Neuronal stem cell (in vitro differentiated cells): ENCODE data around the gene WWOX.

ENCODE experiments used
- DNase-seq: peaks from one replicate; pipeline ENCODE4 v3.0.0-alpha.2; 2013; ENCODE audit warnings: low spot score
- H2AFZ ChIP-seq: one replicate; pipeline ENCODE4 v1.6.1; 2013; ENCODE audit warnings: mild to moderate bottlenecking, low read length, inconsistent platforms
- H2AK5ac ChIP-seq: 2 replicates; pipeline ENCODE4 v1.6.1; 2013; ENCODE audit warnings: low read depth, mild to moderate bottlenecking, inconsistent platforms, low read length, moderate library complexity, mixed read lengths
- H2BK120ac ChIP-seq: 2 replicates; pipeline ENCODE4 v1.6.1; 2013; ENCODE audit warnings: low read depth, mild to moderate bottlenecking, inconsistent platforms, low read length, moderate library complexity, mixed read lengths
- H2BK12ac ChIP-seq: one replicate; pipeline ENCODE4 v1.6.1; 2013; ENCODE audit warnings: low read length, inconsistent platforms
- H2BK15ac ChIP-seq: 2 replicates; pipeline ENCODE4 v1.6.1; 2013; ENCODE audit warnings: mild to moderate bottlenecking, low read length, inconsistent platforms, mixed read lengths
- H2BK5ac ChIP-seq: one replicate; pipeline ENCODE4 v1.6.1; 2013; ENCODE audit warnings: inconsistent platforms, mild to moderate bottlenecking, low read length, moderate library complexity
- H3K14ac ChIP-seq: one replicate; pipeline ENCODE4 v1.6.1; 2013; ENCODE audit warnings: low read length, inconsistent platforms
- H3K18ac ChIP-seq: 2 replicates; pipeline ENCODE4 v1.6.1; 2013; ENCODE audit warnings: low read length, inconsistent platforms
- H3K23ac ChIP-seq: 2 replicates; pipeline ENCODE4 v1.6.1; 2013; ENCODE audit warnings: low read depth, mild to moderate bottlenecking, mixed read lengths, low read length, inconsistent platforms; ENCODE audit not compliant: poor library complexity
- H3K27ac ChIP-seq: replicated peaks from 3 replicates; pipeline ENCODE4 v1.5.1; 2013; ENCODE audit warnings: low read length, inconsistent platforms
- H3K27me3 ChIP-seq, 3 experiments: 2 replicates each; pipeline ENCODE4 v1.6.1; 2013; ENCODE audit warnings: low read length in 3 of 3, mild to moderate bottlenecking in 2 of 3, inconsistent platforms in 1 of 3, low read depth in 1 of 3, mixed read lengths in 1 of 3, moderate library complexity in 1 of 3; ENCODE audit not compliant: control insufficient read depth in 3 of 3, insufficient read depth in 3 of 3
- H3K36me3 ChIP-seq, 2 donors: replicated peaks in 1 of 2; 2 replicates each; pipeline ENCODE4 v1.6.1; 2013; ENCODE audit warnings: low read length in 2 of 2; ENCODE audit not compliant: control insufficient read depth in 2 of 2, insufficient read depth in 2 of 2
- H3K4ac ChIP-seq: 2 replicates; pipeline ENCODE4 v1.6.1; 2013; ENCODE audit warnings: inconsistent platforms, mild to moderate bottlenecking, low read length, moderate library complexity
- H3K4me1 ChIP-seq, 2 donors: 1 replicate in 1 of 2; 2 replicates in 1 of 2; pipeline ENCODE4 v1.6.1; 2013; ENCODE audit warnings: low read length in 2 of 2, low read depth in 1 of 2; ENCODE audit not compliant: control insufficient read depth in 2 of 2, insufficient read depth in 1 of 2
- H3K4me2 ChIP-seq: one replicate; pipeline ENCODE4 v1.6.1; 2013; ENCODE audit warnings: mild to moderate bottlenecking, low read length, inconsistent platforms; ENCODE audit not compliant: insufficient read depth, poor library complexity, severe bottlenecking
- H3K4me3 ChIP-seq, 2 donors: 2 replicates each; pipeline ENCODE4 v1.5.1; 2013; ENCODE audit warnings: low read length in 2 of 2, mild to moderate bottlenecking in 2 of 2, inconsistent platforms in 1 of 2, moderate library complexity in 1 of 2
- H3K79me1 ChIP-seq: one replicate; pipeline ENCODE4 v1.6.1; 2013; ENCODE audit warnings: low read depth, mild to moderate bottlenecking, inconsistent platforms, low read length, moderate library complexity
- H3K9ac ChIP-seq: one replicate; pipeline ENCODE4 v1.6.1; 2013; ENCODE audit warnings: mild to moderate bottlenecking, low read depth, low read length, inconsistent platforms; ENCODE audit not compliant: poor library complexity
- H3K9me3 ChIP-seq, 2 donors: replicated peaks in 1 of 2; 2 replicates each; pipeline versions ENCODE3 to v1.6.1; 2013; ENCODE audit warnings: low read length in 2 of 2, mild to moderate bottlenecking in 2 of 2, inconsistent platforms in 1 of 2, low read depth in 1 of 2, mixed read lengths in 1 of 2, moderate library complexity in 1 of 2; ENCODE audit not compliant: control insufficient read depth in 2 of 2, insufficient read depth in 1 of 2
- H4K8ac ChIP-seq: one replicate; pipeline ENCODE4 v1.6.1; 2013; ENCODE audit warnings: low read depth, mild to moderate bottlenecking, inconsistent platforms, low read length, moderate library complexity
- H4K91ac ChIP-seq: one replicate; pipeline ENCODE4 v1.6.1; 2013; ENCODE audit warnings: low read length, low read depth, mild to moderate bottlenecking, inconsistent platforms; ENCODE audit not compliant: poor library complexity
- WGBS, 2 donors: extraction: QIAGEN DNeasy Blood & Tissue Kit; methylation state at CpG; one replicate each; pipeline ENCODE4 v1.1.7; 2013; ENCODE audit warnings: missing lambda C conversion rate in 2 of 2, mixed read lengths in 1 of 2; ENCODE audit not compliant: insufficient read length in 2 of 2, insufficient replicate concordance in 1 of 2; ENCODE audit errors: extremely low coverage in 2 of 2; 5-methylcytosine and 5-hydroxymethylcytosine counted together

The WWOX gene

DNA sequence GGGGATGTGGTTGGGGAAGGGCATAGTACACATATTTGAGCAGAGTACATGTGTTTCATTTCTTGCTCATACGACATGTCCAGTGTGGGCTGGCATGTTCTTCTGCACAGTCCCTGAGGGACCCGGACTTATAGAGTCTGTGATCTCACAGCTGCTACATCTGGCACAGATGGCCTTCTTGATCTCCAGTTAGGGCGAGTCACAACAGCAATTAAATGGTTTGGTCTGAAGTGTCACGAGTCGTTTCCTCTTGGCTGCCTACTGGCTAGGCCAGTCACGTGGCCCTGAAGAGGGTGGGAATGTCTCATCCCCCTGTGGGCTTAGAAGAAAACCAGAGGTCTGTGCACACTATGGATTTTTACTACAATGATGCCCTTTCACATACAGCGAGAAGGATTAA lies 443.6 kb downstream of the WWOX start:
- Histone ChIP-seq H3K9ac (no peak overlapping the region), H3K4me1 (no peaks in the 10 kb centered on the region), H3K9me3 (no peaks in the 10 kb centered on the region), H2BK12ac (no peak overlapping the region), H3K4me2 (no peak overlapping the region), H3K36me3 (no peaks in the 10 kb centered on the region), H3K4ac (no peak overlapping the region), H3K18ac (no peak overlapping the region), H3K27me3 (no peaks in the 10 kb centered on the region), H2BK120ac (no peak overlapping the region), H3K79me1 (no peaks in the 10 kb centered on the region), H3K23ac (no peak overlapping the region), H3K27ac (no peak overlapping the region), H3K4me3 (no peak overlapping the region), H3K14ac (no peak overlapping the region), H2BK5ac (no peak overlapping the region), H4K8ac (no peak overlapping the region), H2AK5ac (no peak overlapping the region), H2BK15ac (no peak overlapping the region), H2AFZ (no peak overlapping the region), H4K91ac (no peak overlapping the region)
- no peak for DNase-seq
- WGBS, 2 donors = no CpG with 5 or more reads among the region's 7 CpGs

DNA sequence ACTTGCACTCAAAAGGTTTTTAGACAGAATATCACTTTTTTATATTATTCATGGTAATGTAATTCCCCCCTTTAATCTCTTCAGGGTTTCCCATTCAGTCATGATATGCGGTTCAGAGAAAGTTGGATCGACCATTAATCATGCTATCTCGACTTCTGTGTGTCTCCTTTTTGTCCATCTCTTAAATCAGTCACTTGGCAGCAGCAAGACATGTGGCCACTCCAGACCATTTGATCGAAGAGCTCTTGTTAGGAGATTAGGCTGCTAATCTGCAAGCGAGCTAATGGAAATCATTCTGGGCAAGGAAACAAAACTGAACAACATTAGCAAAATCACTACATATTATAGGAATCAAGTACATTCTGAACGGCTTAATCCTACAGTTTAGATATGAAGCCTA lies 449.9 kb downstream of the WWOX start:
- H4K8ac ChIP-seq = no peak overlapping the region
- H3K79me1 ChIP-seq = no peaks in the 10 kb centered on the region
- H3K27me3 ChIP-seq = no peaks in the 10 kb centered on the region
- no peaks in the 10 kb centered on the region for H3K9me3 ChIP-seq
- DNase-seq = no peak
- no peak overlapping the region for H2BK5ac ChIP-seq
- H3K14ac ChIP-seq = no peak overlapping the region
- H3K4me2 ChIP-seq = no peak overlapping the region
- no peak overlapping the region for H3K4me3 ChIP-seq
- no peak overlapping the region for H2AK5ac ChIP-seq
- no peak overlapping the region for H3K23ac ChIP-seq
- H3K9ac ChIP-seq = no peak overlapping the region
- no peak overlapping the region for H2AFZ ChIP-seq
- peaks cover 2 to 5% of the 10 kb centered on the region in 2 donors for H3K4me1 ChIP-seq
- H3K27ac ChIP-seq = no peak overlapping the region
- no peak overlapping the region for H2BK12ac ChIP-seq
- no peak overlapping the region for H3K4ac ChIP-seq
- no peaks in the 10 kb centered on the region for H3K36me3 ChIP-seq
- H2BK120ac ChIP-seq = no peak overlapping the region
- H2BK15ac ChIP-seq = no peak overlapping the region
- H4K91ac ChIP-seq = no peak overlapping the region
- WGBS, 2 donors = no CpG with 5 or more reads among the region's 6 CpGs
- H3K18ac ChIP-seq = no peak overlapping the region

DNA sequence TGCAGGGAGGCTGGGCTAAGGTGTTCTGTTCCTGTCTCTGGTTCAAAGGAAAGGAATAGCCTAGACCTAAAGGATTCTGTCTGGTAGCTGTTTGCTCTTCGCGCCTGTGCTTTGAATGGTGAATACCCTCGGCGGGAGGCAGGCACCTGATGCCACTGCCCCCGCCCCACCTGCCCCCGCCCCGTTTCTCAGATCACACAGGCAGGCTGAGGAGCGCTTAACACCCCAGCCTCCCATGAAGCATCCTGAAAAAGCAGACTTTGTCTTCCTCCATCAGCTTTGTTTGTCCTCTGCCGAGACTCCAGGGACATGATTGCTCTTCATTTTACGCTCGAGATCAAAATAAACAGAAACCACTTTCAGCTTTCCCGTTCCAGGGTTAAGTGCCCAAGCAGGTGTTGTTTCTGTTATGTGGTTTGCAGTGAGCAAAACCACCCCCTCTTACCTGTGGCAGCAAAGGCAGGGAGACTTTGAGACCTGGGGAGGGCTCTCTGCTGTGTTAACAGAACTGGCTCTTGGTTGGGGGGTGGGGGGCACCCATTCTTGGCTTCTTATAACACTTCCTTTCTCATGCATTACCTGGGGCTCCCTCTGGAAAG lies 452.1 kb downstream of the WWOX start:
- Histone ChIP-seq H3K4ac (peak overlapping the region; percentile 28), H3K23ac (no peak overlapping the region), H2BK15ac (no peak overlapping the region), H4K91ac (no peak overlapping the region), H3K9me3 (no peaks in the 10 kb centered on the region), H3K4me1 (peaks cover 2 to 8% of the 10 kb centered on the region in 2 donors), H3K36me3 (no peaks in the 10 kb centered on the region), H3K79me1 (no peaks in the 10 kb centered on the region), H3K4me2 (no peak overlapping the region), H3K14ac (no peak overlapping the region), H2BK5ac (no peak overlapping the region), H3K27ac (no peak overlapping the region), H3K18ac (no peak overlapping the region), H4K8ac (no peak overlapping the region), H2AK5ac (no peak overlapping the region), H3K27me3 (no peaks in the 10 kb centered on the region), H3K4me3 (no peak overlapping the region), H2BK12ac (no peak overlapping the region), H2BK120ac (no peak overlapping the region), H3K9ac (no peak overlapping the region), H2AFZ (no peak overlapping the region)
- WGBS, 2 donors = no CpG with 5 or more reads among the region's 12 CpGs
- DNase-seq = peak; percentile 4

DNA sequence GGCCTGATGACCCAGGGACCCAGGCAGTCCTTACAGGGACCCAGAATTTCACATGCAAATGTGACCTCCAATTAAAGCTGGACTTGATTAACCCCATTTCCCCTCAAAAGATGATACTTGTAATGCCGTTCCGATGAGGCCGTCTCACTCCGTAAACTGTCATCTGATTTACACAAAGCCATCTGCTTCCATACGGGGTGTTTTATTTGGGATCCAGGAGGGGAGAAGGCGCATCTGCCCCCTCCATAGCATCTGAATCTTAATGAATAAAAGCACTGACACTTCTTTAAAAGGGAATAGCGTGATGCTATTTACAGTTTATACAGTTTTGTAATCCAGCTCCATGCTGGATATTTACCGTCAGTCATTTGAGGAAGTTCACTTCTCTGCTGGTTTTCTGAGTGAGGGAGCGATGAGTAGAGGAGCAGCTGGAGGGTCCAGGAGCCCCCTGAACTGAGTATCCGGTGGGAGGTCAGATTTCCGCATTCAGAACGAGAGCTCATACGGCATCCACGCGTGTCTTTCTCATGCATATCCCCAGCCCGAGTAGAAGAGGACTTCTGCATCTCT lies 452.7 kb downstream of the WWOX start:
- no CpG with 5 or more reads among the region's 16 CpGs for WGBS, 2 donors
- H2BK5ac ChIP-seq = no peak overlapping the region
- H3K4ac ChIP-seq = no peak overlapping the region
- no peak overlapping the region for H3K23ac ChIP-seq
- H2AK5ac ChIP-seq = no peak overlapping the region
- no peak overlapping the region for H4K8ac ChIP-seq
- peaks cover 2 to 8% of the 10 kb centered on the region in 2 donors for H3K4me1 ChIP-seq
- H3K14ac ChIP-seq = no peak overlapping the region
- no peak overlapping the region for H3K27ac ChIP-seq
- H2BK120ac ChIP-seq = no peak overlapping the region
- H3K79me1 ChIP-seq = no peaks in the 10 kb centered on the region
- H3K27me3 ChIP-seq = no peaks in the 10 kb centered on the region
- H3K4me2 ChIP-seq = no peak overlapping the region
- DNase-seq = no peak
- H3K9ac ChIP-seq = no peak overlapping the region
- H2BK15ac ChIP-seq = no peak overlapping the region
- no peaks in the 10 kb centered on the region for H3K9me3 ChIP-seq
- no peak overlapping the region for H2AFZ ChIP-seq
- no peak overlapping the region for H4K91ac ChIP-seq
- no peak overlapping the region for H3K18ac ChIP-seq
- H3K4me3 ChIP-seq = no peak overlapping the region
- no peaks in the 10 kb centered on the region for H3K36me3 ChIP-seq
- H2BK12ac ChIP-seq = no peak overlapping the region
